NOMO-1 treated with DMSO at 0.1 percent for 48 hours (cell line): Measurements from ENCODE around the gene ASXL2.
"Not testable (repeated sequence)": the region's sequence is repeated elsewhere in the genome, so short reads cannot be mapped to it uniquely, and the experiment has no call there.

Source experiments
- DNase-seq: peaks from one replicate; lab custom pipeline; 2025; ENCODE audit not compliant: unreplicated experiment; lab: John Stamatoyannopoulos, UW

ASXL2 gene

GRCh38 chr2:25894135-25894830, 16.0 kb upstream of the ASXL2 start:
- no peak for DNase-seq

GRCh38 chr2:25891672-25892071, 13.4 kb upstream of the ASXL2 start:
- DNase-seq = no peak

GRCh38 chr2:25887624-25888242, 9.4 kb upstream of the ASXL2 start:
- no peak for DNase-seq

GRCh38 chr2:25885933-25886332, 7.6 kb upstream of the ASXL2 start:
- DNase-seq = no peak

- DNase-seq = no peak
Measured at GRCh38 chr2:25881764-25882163, 3.5 kb upstream of the ASXL2 start.

GRCh38 chr2:25879133-25879730, 945 bp upstream of the ASXL2 start:
- DNase-seq = no peak

- DNase-seq = peak; percentile 77
Measured at GRCh38 chr2:25877431-25878360, 591 bp downstream of the ASXL2 start.

GRCh38 chr2:25872134-25872533, 6.2 kb downstream of the ASXL2 start:
- no peak for DNase-seq

GRCh38 chr2:25867396-25868003, 10.8 kb downstream of the ASXL2 start:
- no peak for DNase-seq

- no peak for DNase-seq
Measured at GRCh38 chr2:25856377-25856776, 21.9 kb downstream of the ASXL2 start.

GRCh38 chr2:25855065-25855464, 23.2 kb downstream of the ASXL2 start:
- no peak for DNase-seq

GRCh38 chr2:25854613-25855012, 23.7 kb downstream of the ASXL2 start:
- DNase-seq = no peak

- DNase-seq = peak; percentile 61
Measured at GRCh38 chr2:25853038-25853638, 25.1 kb downstream of the ASXL2 start.

- peak; percentile 90 for DNase-seq
Measured at GRCh38 chr2:25851740-25852503, 26.4 kb downstream of the ASXL2 start.

GRCh38 chr2:25850400-25850799, 27.9 kb downstream of the ASXL2 start:
- not testable (repeated sequence) for DNase-seq

- not testable (repeated sequence) for DNase-seq
Measured at GRCh38 chr2:25849350-25849749, 28.9 kb downstream of the ASXL2 start.

GRCh38 chr2:25845843-25846505, 32.3 kb downstream of the ASXL2 start:
- no peak for DNase-seq

- no peak for DNase-seq
Measured at GRCh38 chr2:25844089-25844488, 34.2 kb downstream of the ASXL2 start.

GRCh38 chr2:25842155-25842554, 36.1 kb downstream of the ASXL2 start:
- DNase-seq = no peak
